ENCODE measurements around the gene BIRC5. TPM values are rescaled to one million over a fixed set of nuclear protein-coding genes. Genes with fewer than 3 reads are reported as not detected.
A peak's percentile ranks its signal among the peaks of the same experiment; 100 is the strongest.
"Not testable (repeated sequence)": the region's sequence is repeated elsewhere in the genome, so short reads cannot be mapped to it uniquely, and the experiment has no call there.

BIRC5 gene
- total and polyA plus RNA-seq, 9 donors, result 13.3 to 24.2 (median 19.2) TPM

DNA sequence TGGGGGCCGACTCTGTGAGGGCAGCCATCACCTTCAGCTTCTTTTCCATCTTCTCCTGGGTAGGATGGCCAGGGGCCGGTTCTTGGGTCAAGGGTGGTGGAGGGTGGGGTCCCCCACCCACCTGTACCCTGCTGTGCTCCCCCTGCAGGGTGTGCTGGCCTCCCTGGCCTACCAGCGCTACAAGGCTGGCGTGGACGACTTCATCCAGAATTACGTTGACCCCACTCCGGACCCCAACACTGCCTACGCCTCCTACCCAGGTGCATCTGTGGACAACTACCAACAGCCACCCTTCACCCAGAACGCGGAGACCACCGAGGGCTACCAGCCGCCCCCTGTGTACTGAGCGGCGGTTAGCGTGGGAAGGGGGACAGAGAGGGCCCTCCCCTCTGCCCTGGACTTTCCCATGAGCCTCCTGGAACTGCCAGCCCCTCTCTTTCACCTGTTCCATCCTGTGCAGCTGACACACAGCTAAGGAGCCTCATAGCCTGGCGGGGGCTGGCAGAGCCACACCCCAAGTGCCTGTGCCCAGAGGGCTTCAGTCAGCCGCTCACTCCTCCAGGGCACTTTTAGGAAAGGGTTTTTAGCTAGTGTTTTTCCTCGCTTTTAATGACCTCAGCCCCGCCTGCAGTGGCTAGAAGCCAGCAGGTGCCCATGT, 42.3 kb upstream of the BIRC5 start:
- not testable (repeated sequence) for H3K27me3 ChIP-seq (ENCODE audit: control insufficient read depth, insufficient read depth, low read length); DNase-seq; H3K9me3 ChIP-seq (replicated peaks; ENCODE audit: control insufficient read depth, low read depth, low read length); H3K4me3 ChIP-seq (ENCODE audit: low read length)
- Histone ChIP-seq H3K4me1 (ENCODE audit: control insufficient read depth, insufficient read depth, low read length) (peaks cover 80% of the 10 kb centered on the region), H3K36me3 (ENCODE audit: control insufficient read depth, insufficient read depth, low read length) (peaks cover 36% of the 10 kb centered on the region), H3K27ac (ENCODE audit: low read length) (peak overlapping the region; percentile 89)
- WGBS (ENCODE audit: insufficient coverage), result 85% methylated on average over 13 of the region's 19 CpGs

DNA sequence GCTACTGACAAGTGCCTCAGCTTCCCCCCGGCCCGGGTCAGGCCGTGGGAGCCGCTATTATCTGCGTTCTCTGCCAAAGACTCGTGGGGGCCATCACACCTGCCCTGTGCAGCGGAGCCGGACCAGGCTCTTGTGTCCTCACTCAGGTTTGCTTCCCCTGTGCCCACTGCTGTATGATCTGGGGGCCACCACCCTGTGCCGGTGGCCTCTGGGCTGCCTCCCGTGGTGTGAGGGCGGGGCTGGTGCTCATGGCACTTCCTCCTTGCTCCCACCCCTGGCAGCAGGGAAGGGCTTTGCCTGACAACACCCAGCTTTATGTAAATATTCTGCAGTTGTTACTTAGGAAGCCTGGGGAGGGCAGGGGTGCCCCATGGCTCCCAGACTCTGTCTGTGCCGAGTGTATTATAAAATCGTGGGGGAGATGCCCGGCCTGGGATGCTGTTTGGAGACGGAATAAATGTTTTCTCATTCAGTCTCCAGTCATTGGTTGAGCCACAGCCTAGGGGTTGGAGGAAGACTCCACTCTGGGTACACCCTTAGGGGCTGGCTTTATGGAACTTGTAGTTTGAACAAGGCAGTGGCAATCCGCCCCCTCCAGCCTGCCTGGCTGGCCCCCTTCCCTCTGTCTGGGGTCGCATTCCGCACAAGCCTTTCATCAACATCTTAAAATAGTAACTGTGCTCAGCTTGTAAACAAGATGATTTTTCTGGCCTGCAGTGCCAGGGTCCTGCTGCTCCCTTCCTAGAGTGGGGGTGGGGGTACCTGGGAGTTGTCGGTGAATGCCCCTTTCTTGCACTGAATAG, 41.6 kb upstream of the BIRC5 start:
- peaks cover 82% of the 10 kb centered on the region for H3K4me1 ChIP-seq (ENCODE audit: control insufficient read depth, insufficient read depth, low read length)
- H3K27me3 ChIP-seq (ENCODE audit: control insufficient read depth, insufficient read depth, low read length), result no peaks in the 10 kb centered on the region
- no peak overlapping the region for H3K4me3 ChIP-seq (ENCODE audit: low read length)
- DNase-seq, result peak; percentile 62
- peak overlapping the region; percentile 89 for H3K27ac ChIP-seq (ENCODE audit: low read length)
- WGBS (ENCODE audit: insufficient coverage), result 45% methylated on average over 11 of the region's 19 CpGs
- H3K9me3 ChIP-seq (replicated peaks; ENCODE audit: control insufficient read depth, low read depth, low read length), result no peaks in the 10 kb centered on the region
- peaks cover 36% of the 10 kb centered on the region for H3K36me3 ChIP-seq (ENCODE audit: control insufficient read depth, insufficient read depth, low read length)

DNA sequence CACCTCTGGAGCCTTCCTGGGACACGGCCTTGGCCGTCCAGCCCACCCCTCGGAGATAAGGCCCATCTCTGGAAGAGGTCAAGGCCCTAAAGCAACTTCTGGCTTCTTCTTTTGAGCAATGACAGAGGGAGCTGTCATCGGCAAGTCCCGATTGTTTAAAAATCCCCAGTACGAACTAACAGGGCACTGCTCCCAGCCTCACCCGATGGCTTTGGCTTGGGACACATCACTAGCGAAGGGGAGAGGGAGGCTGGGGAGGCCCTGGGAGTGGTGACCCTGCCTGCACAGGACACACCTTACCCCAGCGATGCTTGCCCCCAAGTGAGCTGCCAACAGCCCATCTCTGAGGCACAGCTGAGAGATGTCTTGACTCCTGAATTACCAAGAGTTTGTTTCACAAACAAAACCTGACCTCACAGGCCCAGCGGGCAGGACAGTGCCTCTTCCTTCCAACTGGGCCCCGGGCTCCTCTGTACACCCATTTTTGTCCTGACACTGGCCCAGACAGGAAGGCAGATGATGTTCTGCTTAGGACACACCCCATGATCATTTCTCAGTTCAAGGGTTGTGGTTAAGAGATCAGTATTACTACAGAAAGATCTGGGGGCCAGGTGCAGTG, 40.8 kb upstream of the BIRC5 start:
- H3K4me1 ChIP-seq (ENCODE audit: control insufficient read depth, insufficient read depth, low read length), result peaks cover 79% of the 10 kb centered on the region

GRCh38 chr17:78174346-78174869, 39.6 kb upstream of the BIRC5 start:
- Histone ChIP-seq H3K36me3 (ENCODE audit: control insufficient read depth, insufficient read depth, low read length) (peaks cover 48% of the 10 kb centered on the region), H3K27ac (ENCODE audit: low read length) (peak overlapping the region; percentile 89), H3K4me3 (ENCODE audit: low read length) (no peak overlapping the region), H3K4me1 (ENCODE audit: control insufficient read depth, insufficient read depth, low read length) (peaks cover 84% of the 10 kb centered on the region), H3K27me3 (ENCODE audit: control insufficient read depth, insufficient read depth, low read length) (no peaks in the 10 kb centered on the region), H3K9me3 (replicated peaks; ENCODE audit: control insufficient read depth, low read depth, low read length) (no peaks in the 10 kb centered on the region)
- WGBS (ENCODE audit: insufficient coverage), result 55% methylated on average over 13 of the region's 15 CpGs
- DNase-seq, result peak; percentile 67

More for the DNA sequence above, 40.8 kb upstream of the BIRC5 start:
- no peak for DNase-seq
- WGBS (ENCODE audit: insufficient coverage), result 61% methylated on average over 6 of the region's 11 CpGs
- H3K27me3 ChIP-seq (ENCODE audit: control insufficient read depth, insufficient read depth, low read length), result no peaks in the 10 kb centered on the region
- peaks cover 38% of the 10 kb centered on the region for H3K36me3 ChIP-seq (ENCODE audit: control insufficient read depth, insufficient read depth, low read length)
- no peak overlapping the region for H3K4me3 ChIP-seq (ENCODE audit: low read length)
- peak overlapping the region; percentile 89 for H3K27ac ChIP-seq (ENCODE audit: low read length)
- H3K9me3 ChIP-seq (replicated peaks; ENCODE audit: control insufficient read depth, low read depth, low read length), result no peaks in the 10 kb centered on the region

DNA sequence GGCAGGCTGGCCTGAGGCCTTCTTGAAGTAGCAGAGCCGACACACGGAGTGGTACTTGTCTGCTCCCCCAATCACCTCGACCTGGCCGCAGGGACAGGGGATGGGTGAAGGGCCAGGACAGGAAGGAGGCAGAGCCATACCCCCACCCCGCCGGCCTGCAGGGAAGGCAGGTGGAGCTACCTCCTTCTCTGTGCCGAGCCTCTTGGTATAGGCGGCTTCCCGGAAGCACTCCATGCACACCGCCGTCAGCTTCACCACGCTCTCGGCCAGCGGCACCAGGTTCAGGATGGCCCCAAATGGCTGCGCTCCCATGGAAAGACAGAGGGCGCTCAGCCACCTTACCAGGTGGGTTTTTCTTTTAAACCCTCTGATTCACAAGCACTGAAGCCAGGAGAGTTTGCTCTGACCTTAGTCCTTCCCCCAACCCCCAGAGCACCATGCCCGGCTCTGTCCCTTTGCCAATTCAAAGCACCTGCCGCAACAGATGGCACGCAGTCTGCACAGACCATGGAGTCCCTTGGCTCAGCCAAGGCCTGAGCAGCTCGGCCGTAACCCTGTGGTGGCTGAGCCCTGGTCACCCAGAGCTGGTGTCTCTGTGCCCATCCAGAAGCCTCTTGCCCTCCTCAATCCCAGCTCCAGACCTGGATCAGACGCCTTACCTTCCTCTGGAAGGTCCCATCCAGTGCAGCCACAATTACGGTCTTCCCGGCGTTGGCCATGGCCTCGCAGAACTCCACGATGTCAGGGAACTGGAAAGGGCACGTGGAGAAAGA, 39.0 kb upstream of the BIRC5 start:
- Histone ChIP-seq H3K4me1 (ENCODE audit: control insufficient read depth, insufficient read depth, low read length) (peaks cover 84% of the 10 kb centered on the region), H3K4me3 (ENCODE audit: low read length) (no peak overlapping the region)

GRCh38 chr17:78175643-78175981, 38.4 kb upstream of the BIRC5 start:
- H3K9me3 ChIP-seq (replicated peaks; ENCODE audit: control insufficient read depth, low read depth, low read length), result no peaks in the 10 kb centered on the region
- 42% methylated on average over 10 of the region's 14 CpGs for WGBS (ENCODE audit: insufficient coverage)
- no peaks in the 10 kb centered on the region for H3K27me3 ChIP-seq (ENCODE audit: control insufficient read depth, insufficient read depth, low read length)
- DNase-seq, result no peak
- peaks cover 83% of the 10 kb centered on the region for H3K4me1 ChIP-seq (ENCODE audit: control insufficient read depth, insufficient read depth, low read length)
- peak overlapping the region; percentile 89 for H3K27ac ChIP-seq (ENCODE audit: low read length)
- H3K36me3 ChIP-seq (ENCODE audit: control insufficient read depth, insufficient read depth, low read length), result peaks cover 53% of the 10 kb centered on the region
- no peak overlapping the region for H3K4me3 ChIP-seq (ENCODE audit: low read length)

More for the DNA sequence above, 39.0 kb upstream of the BIRC5 start:
- H3K27me3 ChIP-seq (ENCODE audit: control insufficient read depth, insufficient read depth, low read length), result no peaks in the 10 kb centered on the region
- peaks cover 50% of the 10 kb centered on the region for H3K36me3 ChIP-seq (ENCODE audit: control insufficient read depth, insufficient read depth, low read length)
- peak; percentile 72 for DNase-seq
- WGBS (ENCODE audit: insufficient coverage), result 71% methylated on average over 21 of the region's 28 CpGs
- H3K27ac ChIP-seq (ENCODE audit: low read length), result peak overlapping the region; percentile 89
- H3K9me3 ChIP-seq (replicated peaks; ENCODE audit: control insufficient read depth, low read depth, low read length), result no peaks in the 10 kb centered on the region

GRCh38 chr17:78176548-78177025, 37.5 kb upstream of the BIRC5 start:
- 0% methylated on average over 1 of the region's 14 CpGs for WGBS (ENCODE audit: insufficient coverage)
- H3K27me3 ChIP-seq (ENCODE audit: control insufficient read depth, insufficient read depth, low read length), result no peaks in the 10 kb centered on the region
- H3K36me3 ChIP-seq (ENCODE audit: control insufficient read depth, insufficient read depth, low read length), result peaks cover 52% of the 10 kb centered on the region
- no peaks in the 10 kb centered on the region for H3K9me3 ChIP-seq (replicated peaks; ENCODE audit: control insufficient read depth, low read depth, low read length)
- no peak overlapping the region for H3K27ac ChIP-seq (ENCODE audit: low read length)
- no peak overlapping the region for H3K4me3 ChIP-seq (ENCODE audit: low read length)
- peaks cover 73% of the 10 kb centered on the region for H3K4me1 ChIP-seq (ENCODE audit: control insufficient read depth, insufficient read depth, low read length)
- peak; percentile 69 for DNase-seq

- Histone ChIP-seq H3K4me3 (ENCODE audit: low read length) (no peak overlapping the region), H3K27ac (ENCODE audit: low read length) (peak overlapping the region; percentile 64), H3K27me3 (ENCODE audit: control insufficient read depth, insufficient read depth, low read length) (no peaks in the 10 kb centered on the region), H3K9me3 (replicated peaks; ENCODE audit: control insufficient read depth, low read depth, low read length) (no peaks in the 10 kb centered on the region), H3K4me1 (ENCODE audit: control insufficient read depth, insufficient read depth, low read length) (peaks cover 53% of the 10 kb centered on the region), H3K36me3 (ENCODE audit: control insufficient read depth, insufficient read depth, low read length) (peaks cover 43% of the 10 kb centered on the region)
- DNase-seq, result no peak
- 89% methylated on average over 17 of the region's 17 CpGs for WGBS (ENCODE audit: insufficient coverage)
Observed at GRCh38 chr17:78179372-78179771, 34.7 kb upstream of the BIRC5 start.

DNA sequence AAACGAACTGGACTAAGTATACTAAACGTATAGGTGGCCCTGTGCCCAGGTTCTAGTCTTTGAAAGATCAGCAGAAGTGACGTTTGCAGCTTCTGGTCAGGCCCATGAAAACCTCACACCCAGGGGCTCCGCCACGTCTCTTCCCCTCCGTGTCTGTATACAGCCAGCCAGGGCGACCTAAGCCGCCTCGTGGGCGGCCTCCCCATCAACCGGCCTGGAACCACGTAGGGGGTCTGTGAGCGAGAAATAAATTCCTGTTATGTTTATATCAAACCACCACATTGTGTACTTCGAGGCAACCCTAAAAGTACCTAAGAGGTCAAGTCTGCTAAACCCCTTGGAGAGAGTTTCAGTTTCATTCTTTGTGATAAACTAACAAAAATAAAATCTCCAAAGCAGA, 34.0 kb upstream of the BIRC5 start:
- 78% methylated on average over 6 of the region's 14 CpGs for WGBS (ENCODE audit: insufficient coverage)
- H3K36me3 ChIP-seq (ENCODE audit: control insufficient read depth, insufficient read depth, low read length), result peaks cover 37% of the 10 kb centered on the region
- peaks cover 53% of the 10 kb centered on the region for H3K4me1 ChIP-seq (ENCODE audit: control insufficient read depth, insufficient read depth, low read length)

More for the DNA sequence above, 34.0 kb upstream of the BIRC5 start:
- H3K9me3 ChIP-seq (replicated peaks; ENCODE audit: control insufficient read depth, low read depth, low read length), result no peaks in the 10 kb centered on the region
- DNase-seq, result no peak
- H3K4me3 ChIP-seq (ENCODE audit: low read length), result no peak overlapping the region
- H3K27me3 ChIP-seq (ENCODE audit: control insufficient read depth, insufficient read depth, low read length), result no peaks in the 10 kb centered on the region
- peak overlapping the region; percentile 64 for H3K27ac ChIP-seq (ENCODE audit: low read length)

Measured in muscle of leg (tissue), 11 donors.